ENCODE measurements around the gene ZNF862.
"Not testable (repeated sequence)": the region's sequence is repeated elsewhere in the genome, so short reads cannot be mapped to it uniquely, and the experiment has no call there.

The ZNF862 gene

GRCh38 chr7:149824748-149825566 is 13.2 kb upstream of the ZNF862 start:
- DNase-seq (ENCODE audit: low read depth in 2 of 2), result no peak

GRCh38 chr7:149825567-149826343 is 12.4 kb upstream of the ZNF862 start:
- no peak for DNase-seq (ENCODE audit: low read depth in 2 of 2)

- DNase-seq (ENCODE audit: low read depth in 2 of 2), result no peak
Measured at GRCh38 chr7:149826344-149827088, 11.7 kb upstream of the ZNF862 start.

- no peak for DNase-seq (ENCODE audit: low read depth in 2 of 2)
Measured at GRCh38 chr7:149827089-149827981, 10.8 kb upstream of the ZNF862 start.

GRCh38 chr7:149828357-149829309 is 9.5 kb upstream of the ZNF862 start:
- no peak for DNase-seq (ENCODE audit: low read depth in 2 of 2)

GRCh38 chr7:149830527-149830926 is 7.6 kb upstream of the ZNF862 start:
- DNase-seq (ENCODE audit: low read depth in 2 of 2), result not testable (repeated sequence)

GRCh38 chr7:149830997-149831740 is 7.0 kb upstream of the ZNF862 start:
- DNase-seq (ENCODE audit: low read depth in 2 of 2), result no peak

- no peak for DNase-seq (ENCODE audit: low read depth in 2 of 2)
Measured at GRCh38 chr7:149831741-149832219, 6.4 kb upstream of the ZNF862 start.

GRCh38 chr7:149832332-149833041 is 5.7 kb upstream of the ZNF862 start:
- no peak for DNase-seq (ENCODE audit: low read depth in 2 of 2)

- no peak for DNase-seq (ENCODE audit: low read depth in 2 of 2)
Measured at GRCh38 chr7:149833495-149834130, 4.6 kb upstream of the ZNF862 start.

- no peak for DNase-seq (ENCODE audit: low read depth in 2 of 2)
Measured at GRCh38 chr7:149834601-149835000, 3.6 kb upstream of the ZNF862 start.

- DNase-seq (ENCODE audit: low read depth in 2 of 2), result no peak
Measured at GRCh38 chr7:149836434-149836833, 1.7 kb upstream of the ZNF862 start.

GRCh38 chr7:149837564-149838223 is 481 bp upstream of the ZNF862 start:
- DNase-seq (ENCODE audit: low read depth in 2 of 2), result no peak

- DNase-seq (ENCODE audit: low read depth in 2 of 2), result no peak
Measured at GRCh38 chr7:149838992-149839408, 825 bp downstream of the ZNF862 start.

GRCh38 chr7:149839933-149840332 is 1.8 kb downstream of the ZNF862 start:
- DNase-seq (ENCODE audit: low read depth in 2 of 2), result no peak

- no peak for DNase-seq (ENCODE audit: low read depth in 2 of 2)
Measured at GRCh38 chr7:149843566-149843965, 5.4 kb downstream of the ZNF862 start.

- DNase-seq (ENCODE audit: low read depth in 2 of 2), result no peak
Measured at GRCh38 chr7:149844445-149844844, 6.3 kb downstream of the ZNF862 start.
